GM12878 (cell line): Measurements from ENCODE around the gene MMD2. TPM values are rescaled to one million over a fixed set of nuclear protein-coding genes. Genes with fewer than 3 reads are reported as not detected.

Experiments
- ATAC-seq: fragments of 200-7000 bp; cut with Tn5 transposase; 3 replicates; pipeline ENCODE4 v1.9.1; 2020; ENCODE audit warnings: mild to moderate bottlenecking, moderate library complexity
- BruUV-seq: library from RNA; stranded (reverse); fragments of 400-500 nt; replicated peaks from 2 replicates; lab custom pipeline; 2021; lab: Mats Ljungman, UMichigan
- CTCF ChIA-PET: fragments of 300-600 bp; sonication (Branson Sonifier 250); formaldehyde crosslinking; extraction: SDS; loops from one replicate; lab custom pipeline; 2021; ENCODE audit warnings: inconsistent platforms; lab: Yijun Ruan, JAX
- POLR2A ChIA-PET: fragments of 350-600 bp; formaldehyde crosslinking; extraction: SDS; loops from one replicate; lab custom pipeline; 2021; ENCODE audit warnings: inconsistent platforms; lab: Charles Lee
- RAD21 ChIA-PET: fragments of 300-600 bp; sonication (Branson Sonifier 250); formaldehyde crosslinking; loops from one replicate; lab custom pipeline; 2023; ENCODE audit warnings: antibody characterized with exemption; ENCODE audit not compliant: unreplicated experiment; lab: Charles Lee
- SMC1A ChIA-PET: fragments of 300-600 bp; sonication (Branson Sonifier 250); formaldehyde crosslinking; loops from one replicate; lab custom pipeline; 2023; ENCODE audit not compliant: unreplicated experiment, uncharacterized antibody; lab: Charles Lee
- DNase-seq: peaks from one replicate; pipeline ENCODE4 v3.0.0-alpha.2; 2011; ENCODE audit warnings: low read depth, low spot score
- FAIRE-seq: peaks from 3 replicates; lab custom pipeline; 2011; peaks lifted over from hg19 to GRCh38; lab: Jason Lieb, UNC
- H2AFZ ChIP-seq: 2 replicates; pipeline ENCODE4 v1.6.0; 2011; ENCODE audit warnings: low read depth, low read length, control low read depth; ENCODE audit not compliant: control insufficient read depth
- H3K27ac ChIP-seq: 2 replicates; pipeline ENCODE4 v1.5.1; 2011; ENCODE audit warnings: control low read depth; ENCODE audit not compliant: control insufficient read depth, insufficient read depth
- H3K27me3 ChIP-seq, 2 experiments: replicated peaks in 1 of 2; 2 replicates each; pipeline versions ENCODE4 v1.6.0 to v1.6.1; 2011; ENCODE audit warnings: low read length in 1 of 2; ENCODE audit not compliant: control insufficient read depth in 2 of 2, insufficient read depth in 2 of 2
- H3K36me3 ChIP-seq, 2 experiments: 2 replicates each; pipeline ENCODE4 v1.5.1; 2011; ENCODE audit warnings: low read length in 1 of 2; ENCODE audit not compliant: control insufficient read depth in 2 of 2, insufficient read depth in 2 of 2
- H3K4me1 ChIP-seq: 2 replicates; pipeline ENCODE4 v1.6.1; 2011; ENCODE audit warnings: mild to moderate bottlenecking, low read length, moderate library complexity, mixed read lengths; ENCODE audit not compliant: control insufficient read depth, insufficient read depth
- H3K4me2 ChIP-seq: 2 replicates; pipeline ENCODE4 v1.6.0; 2011; ENCODE audit warnings: control low read depth; ENCODE audit not compliant: control insufficient read depth, insufficient read depth
- H3K4me3 ChIP-seq: fragments of 200-600 bp; sonication (generic); 2 replicates; pipeline ENCODE4 v1.5.1; 2016
- H3K79me2 ChIP-seq: 2 replicates; pipeline ENCODE4 v1.6.0; 2011; ENCODE audit warnings: low read length; ENCODE audit not compliant: control insufficient read depth, insufficient read depth
- H3K9ac ChIP-seq: 2 replicates; pipeline ENCODE4 v1.8.0; 2011; ENCODE audit warnings: low read length, control low read depth, mixed read lengths; ENCODE audit not compliant: control insufficient read depth, insufficient read depth
- H3K9me3 ChIP-seq: replicated peaks from 3 replicates; pipeline ENCODE4 v1.5.1; 2011; ENCODE audit warnings: mild to moderate bottlenecking, low read length; ENCODE audit not compliant: control insufficient read depth, insufficient read depth
- H4K20me1 ChIP-seq: 2 replicates; pipeline ENCODE4 v1.6.0; 2011; ENCODE audit not compliant: control insufficient read depth, insufficient read depth
- FOS ChIP-seq: IDR thresholded peaks from 3 replicates; pipeline ENCODE4 v1.6.1; 2011; ENCODE audit warnings: borderline replicate concordance; ENCODE audit not compliant: insufficient read length; ENCODE audit errors: extremely low read depth
- HCFC1 ChIP-seq: fragments of 150-350 bp; IDR thresholded peaks from 2 replicates; pipeline ENCODE4 v1.6.1; 2014; ENCODE audit warnings: low read length
- HDGF ChIP-seq: fragments of 450-650 bp; IDR thresholded peaks from 2 replicates; pipeline ENCODE4 v1.6.1; 2016; ENCODE audit warnings: antibody characterized with exemption
- LARP7 ChIP-seq: fragments of 450-650 bp; IDR thresholded peaks from 2 replicates; pipeline ENCODE4 v1.6.1; 2017; ENCODE audit warnings: mild to moderate bottlenecking
- MXI1 ChIP-seq: fragments of 150-350 bp; IDR thresholded peaks from 2 replicates; pipeline ENCODE4 v1.6.1; 2011; ENCODE audit warnings: low read depth, mild to moderate bottlenecking, inconsistent platforms, low read length, improper control_type of control experiment
- POU2F2 ChIP-seq: IDR thresholded peaks from 3 replicates; pipeline ENCODE4 v1.6.1; 2011; ENCODE audit warnings: low read depth, mild to moderate bottlenecking, low read length, borderline replicate concordance
- RUNX3 ChIP-seq: IDR thresholded peaks from 2 replicates; pipeline ENCODE4 v1.6.1; 2012; ENCODE audit warnings: low read length, inconsistent platforms
- ZZZ3 ChIP-seq: IDR thresholded peaks from 2 replicates; pipeline ENCODE4 v1.6.1; 2011; ENCODE audit warnings: low read depth; ENCODE audit not compliant: control insufficient read depth, insufficient read length
- WGBS: methylation state at CpG from one replicate; pipeline ENCODE4 v1.1.6; 2016; ENCODE audit warnings: low lambda C conversion rate; ENCODE audit not compliant: insufficient replicate concordance, insufficient coverage; ENCODE audit errors: missing lambda C conversion rate; 5-methylcytosine and 5-hydroxymethylcytosine counted together
- in situ Hi-C: fragments of 300-500 bp; cut with MboI; formaldehyde crosslinking; loops from 9 replicates; pipeline ENCODE4 v1.14.3; 2018; ENCODE audit warnings: mixed read lengths
- intact Hi-C: fragments of 100-400 bp; cut with micrococcal nuclease; formaldehyde crosslinking; loops from one replicate; pipeline ENCODE4 v1.14.2; 2022; ENCODE audit not compliant: unreplicated experiment
- polyA plus RNA-seq, 11 experiments: library from polyadenylated mRNA; depleted of rRNA in 4 of 11; unstranded in 6 of 11; stranded (reverse) in 5 of 11; fragments of >200 nt; fragmentation: Nextera tagmentation in 4 of 11; fragmentation: Illumina TruSeq in 1 of 11; extraction: Ambion mirVana in 4 of 11; extraction: Trizol in 1 of 11; gene quantifications; 1 replicate in 1 of 11; 2 replicates in 10 of 11; pipeline versions ENCODE4 v1.2.1 to v1.2.3, GENCODE V29; 2011 to 2016; ENCODE audit warnings: inconsistent platforms in 2 of 11, missing spikeins in 2 of 11, low read depth in 1 of 11
- total RNA-seq, 4 experiments: library from RNA; depleted of rRNA in 3 of 4; stranded (reverse); fragments of >200 nt in 3 of 4; fragmentation: Illumina TruSeq in 1 of 4; extraction: Trizol in 1 of 4; gene quantifications; 2 replicates each; pipeline versions ENCODE4 v1.2.1 to v1.2.3, GENCODE V29; 2013 to 2021
- TF ChIP-seq, protein P1 (sequence below): fragments of 450-650 bp; formaldehyde crosslinking; IDR thresholded peaks from 2 replicates; pipeline ENCODE4 v1.4.0; 2022; ENCODE audit warnings: mild to moderate bottlenecking, moderate library complexity
- TF ChIP-seq, protein P2 (sequence below): IDR thresholded peaks from 2 replicates; pipeline ENCODE4 v1.6.1; 2011; ENCODE audit warnings: low read depth, low read length, improper control_type of control experiment, borderline replicate concordance
- TF ChIP-seq, protein P3 (sequence below): IDR thresholded peaks from 2 replicates; pipeline ENCODE4 v1.6.1; 2012; ENCODE audit warnings: low read depth, low read length, improper control_type of control experiment
- TF ChIP-seq, protein P4 (sequence below): fragments of 450-650 bp; IDR thresholded peaks from 2 replicates; pipeline ENCODE4 v1.6.1; 2017; ENCODE audit warnings: mild to moderate bottlenecking
- TF ChIP-seq, protein P5 (sequence below): IDR thresholded peaks from 2 replicates; pipeline ENCODE4 v1.6.1; 2011; ENCODE audit warnings: borderline replicate concordance, low read depth, mild to moderate bottlenecking, moderate library complexity, low read length; ENCODE audit not compliant: insufficient read depth, poor library complexity, severe bottlenecking

Gene MMD2
- total and polyA plus RNA-seq, 10 of the 15 experiments (the other 5 are each of a cell fraction or from before 2014, with no cell fraction given) = not detected

DNA sequence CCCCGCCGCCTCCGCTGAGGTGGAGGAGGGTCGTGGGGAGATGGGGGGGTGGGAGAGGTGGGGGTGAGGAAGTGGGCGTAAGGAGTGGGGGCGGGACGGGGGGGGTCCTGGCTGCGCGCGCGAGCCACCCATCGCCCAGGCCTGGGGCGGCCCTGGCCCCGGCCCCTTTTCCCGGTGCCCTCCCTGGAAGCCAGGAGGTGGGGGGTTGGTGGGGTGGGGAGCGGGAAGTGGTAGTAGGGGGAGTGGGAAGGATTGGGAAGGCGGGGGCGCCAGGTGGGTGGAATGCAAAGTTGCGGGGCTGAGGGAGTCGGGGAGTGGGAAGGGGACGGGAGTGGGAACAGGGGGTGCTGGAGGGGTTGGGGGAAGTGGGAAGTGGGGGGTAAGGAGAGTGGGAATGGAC is 319 bp upstream of the MMD2 start (continued):
- TF ChIP-seq, protein P1, sequence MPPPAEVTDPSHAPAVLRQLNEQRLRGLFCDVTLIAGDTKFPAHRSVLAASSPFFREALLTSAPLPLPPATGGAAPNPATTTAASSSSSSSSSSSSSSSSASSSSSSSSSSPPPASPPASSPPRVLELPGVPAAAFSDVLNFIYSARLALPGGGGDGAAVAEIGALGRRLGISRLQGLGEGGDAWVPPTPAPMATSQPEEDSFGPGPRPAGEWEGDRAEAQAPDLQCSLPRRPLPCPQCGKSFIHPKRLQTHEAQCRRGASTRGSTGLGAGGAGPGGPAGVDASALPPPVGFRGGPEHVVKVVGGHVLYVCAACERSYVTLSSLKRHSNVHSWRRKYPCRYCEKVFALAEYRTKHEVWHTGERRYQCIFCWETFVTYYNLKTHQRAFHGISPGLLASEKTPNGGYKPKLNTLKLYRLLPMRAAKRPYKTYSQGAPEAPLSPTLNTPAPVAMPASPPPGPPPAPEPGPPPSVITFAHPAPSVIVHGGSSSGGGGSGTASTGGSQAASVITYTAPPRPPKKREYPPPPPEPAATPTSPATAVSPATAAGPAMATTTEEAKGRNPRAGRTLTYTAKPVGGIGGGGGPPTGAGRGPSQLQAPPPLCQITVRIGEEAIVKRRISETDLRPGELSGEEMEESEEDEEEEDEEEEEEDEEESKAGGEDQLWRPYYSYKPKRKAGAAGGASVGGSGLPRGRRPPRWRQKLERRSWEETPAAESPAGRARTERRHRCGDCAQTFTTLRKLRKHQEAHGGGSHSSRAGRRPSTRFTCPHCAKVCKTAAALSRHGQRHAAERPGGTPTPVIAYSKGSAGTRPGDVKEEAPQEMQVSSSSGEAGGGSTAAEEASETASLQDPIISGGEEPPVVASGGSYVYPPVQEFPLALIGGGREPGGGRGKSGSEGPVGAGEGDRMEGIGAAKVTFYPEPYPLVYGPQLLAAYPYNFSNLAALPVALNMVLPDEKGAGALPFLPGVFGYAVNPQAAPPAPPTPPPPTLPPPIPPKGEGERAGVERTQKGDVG (CRISPR knock-in tag) = no peak
- TF ChIP-seq FOS (no peak), RUNX3 (no peak), HCFC1 (no peak)
- TF ChIP-seq, protein P2, sequence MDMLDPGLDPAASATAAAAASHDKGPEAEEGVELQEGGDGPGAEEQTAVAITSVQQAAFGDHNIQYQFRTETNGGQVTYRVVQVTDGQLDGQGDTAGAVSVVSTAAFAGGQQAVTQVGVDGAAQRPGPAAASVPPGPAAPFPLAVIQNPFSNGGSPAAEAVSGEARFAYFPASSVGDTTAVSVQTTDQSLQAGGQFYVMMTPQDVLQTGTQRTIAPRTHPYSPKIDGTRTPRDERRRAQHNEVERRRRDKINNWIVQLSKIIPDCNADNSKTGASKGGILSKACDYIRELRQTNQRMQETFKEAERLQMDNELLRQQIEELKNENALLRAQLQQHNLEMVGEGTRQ = no peak

DNA sequence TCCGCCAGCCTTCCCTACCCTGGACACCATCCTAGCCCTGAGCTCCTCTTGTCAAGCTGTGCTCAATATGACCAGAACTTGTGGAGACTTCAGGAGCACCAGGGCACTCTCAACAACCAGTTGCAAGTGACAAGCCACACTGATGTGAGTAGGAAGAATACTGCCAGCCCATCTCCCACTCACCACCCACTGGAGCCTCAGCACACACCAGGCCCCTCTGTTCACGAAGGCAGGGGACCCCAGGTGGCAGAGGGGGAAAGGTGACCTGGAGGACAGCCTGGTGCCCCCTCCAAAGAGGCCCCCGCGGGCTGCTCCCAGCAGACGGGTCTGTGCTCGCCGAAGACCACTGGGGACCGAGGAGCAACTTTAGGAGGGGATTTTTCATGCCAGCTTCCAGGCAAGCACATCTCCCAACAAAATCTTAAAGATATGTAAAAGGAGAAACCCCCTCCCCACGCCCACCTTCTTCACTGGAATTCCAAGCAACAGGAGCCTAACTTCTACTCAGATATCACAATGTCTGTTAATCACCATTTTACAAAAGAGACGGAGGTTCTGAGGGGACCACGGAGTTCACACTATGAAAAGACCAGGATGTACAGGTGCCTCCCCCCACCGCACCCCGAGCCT is 1.0 kb downstream of the MMD2 start:
- no peak for ATAC-seq
- peaks cover 0 to 3% of the 10 kb centered on the region in 2 experiments; a peak in 1 of 4 replicates for H3K27me3 ChIP-seq
- WGBS = 23% methylated on average over 13 of the region's 13 CpGs
- TF ChIP-seq HDGF = no peak
- no peak for TF ChIP-seq POU2F2
- TF ChIP-seq, protein P3, sequence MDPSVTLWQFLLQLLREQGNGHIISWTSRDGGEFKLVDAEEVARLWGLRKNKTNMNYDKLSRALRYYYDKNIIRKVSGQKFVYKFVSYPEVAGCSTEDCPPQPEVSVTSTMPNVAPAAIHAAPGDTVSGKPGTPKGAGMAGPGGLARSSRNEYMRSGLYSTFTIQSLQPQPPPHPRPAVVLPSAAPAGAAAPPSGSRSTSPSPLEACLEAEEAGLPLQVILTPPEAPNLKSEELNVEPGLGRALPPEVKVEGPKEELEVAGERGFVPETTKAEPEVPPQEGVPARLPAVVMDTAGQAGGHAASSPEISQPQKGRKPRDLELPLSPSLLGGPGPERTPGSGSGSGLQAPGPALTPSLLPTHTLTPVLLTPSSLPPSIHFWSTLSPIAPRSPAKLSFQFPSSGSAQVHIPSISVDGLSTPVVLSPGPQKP = no peak
- TF ChIP-seq MXI1 = no peak
- no peak for TF ChIP-seq ZZZ3
- TF ChIP-seq LARP7 = no peak
- TF ChIP-seq, protein P4, sequence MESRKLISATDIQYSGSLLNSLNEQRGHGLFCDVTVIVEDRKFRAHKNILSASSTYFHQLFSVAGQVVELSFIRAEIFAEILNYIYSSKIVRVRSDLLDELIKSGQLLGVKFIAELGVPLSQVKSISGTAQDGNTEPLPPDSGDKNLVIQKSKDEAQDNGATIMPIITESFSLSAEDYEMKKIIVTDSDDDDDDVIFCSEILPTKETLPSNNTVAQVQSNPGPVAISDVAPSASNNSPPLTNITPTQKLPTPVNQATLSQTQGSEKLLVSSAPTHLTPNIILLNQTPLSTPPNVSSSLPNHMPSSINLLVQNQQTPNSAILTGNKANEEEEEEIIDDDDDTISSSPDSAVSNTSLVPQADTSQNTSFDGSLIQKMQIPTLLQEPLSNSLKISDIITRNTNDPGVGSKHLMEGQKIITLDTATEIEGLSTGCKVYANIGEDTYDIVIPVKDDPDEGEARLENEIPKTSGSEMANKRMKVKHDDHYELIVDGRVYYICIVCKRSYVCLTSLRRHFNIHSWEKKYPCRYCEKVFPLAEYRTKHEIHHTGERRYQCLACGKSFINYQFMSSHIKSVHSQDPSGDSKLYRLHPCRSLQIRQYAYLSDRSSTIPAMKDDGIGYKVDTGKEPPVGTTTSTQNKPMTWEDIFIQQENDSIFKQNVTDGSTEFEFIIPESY = no peak
- TF ChIP-seq, protein P5, sequence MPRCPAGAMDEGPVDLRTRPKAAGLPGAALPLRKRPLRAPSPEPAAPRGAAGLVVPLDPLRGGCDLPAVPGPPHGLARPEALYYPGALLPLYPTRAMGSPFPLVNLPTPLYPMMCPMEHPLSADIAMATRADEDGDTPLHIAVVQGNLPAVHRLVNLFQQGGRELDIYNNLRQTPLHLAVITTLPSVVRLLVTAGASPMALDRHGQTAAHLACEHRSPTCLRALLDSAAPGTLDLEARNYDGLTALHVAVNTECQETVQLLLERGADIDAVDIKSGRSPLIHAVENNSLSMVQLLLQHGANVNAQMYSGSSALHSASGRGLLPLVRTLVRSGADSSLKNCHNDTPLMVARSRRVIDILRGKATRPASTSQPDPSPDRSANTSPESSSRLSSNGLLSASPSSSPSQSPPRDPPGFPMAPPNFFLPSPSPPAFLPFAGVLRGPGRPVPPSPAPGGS = no peak

More for the DNA sequence above, 1.0 kb downstream of the MMD2 start:
- RAD21 ChIA-PET = no interaction called here
- Histone ChIP-seq H3K4me2 (no peak overlapping the region), H3K79me2 (no peaks in the 10 kb centered on the region), H3K9ac (no peak overlapping the region), H3K4me1 (no peaks in the 10 kb centered on the region), H3K27ac (no peak overlapping the region), H2AFZ (no peak overlapping the region), H3K9me3 (no peaks in the 10 kb centered on the region), H3K4me3 (no peak overlapping the region), H3K36me3 (no peaks in the 10 kb centered on the region), H4K20me1 (no peaks in the 10 kb centered on the region)
- POLR2A ChIA-PET = no interaction called here
- CTCF ChIA-PET = no interaction called here
- BruUV-seq = no TSS peak
- no peak for DNase-seq
- no peak for FAIRE-seq
- in situ Hi-C loops (no loop called here), intact Hi-C loops (no loop called here)
- SMC1A ChIA-PET = no interaction called here
